Spleen (tissue), 11 donors: ENCODE data around the gene TIAM1. TPM values are rescaled to one million over a fixed set of nuclear protein-coding genes. Genes with fewer than 3 reads are reported as not detected.

Experiments
- DNase-seq: peaks from one replicate; pipeline ENCODE4 v3.0.0-alpha.2; 2020
- H3K27ac ChIP-seq, 8 donors: fragments of 200-600 bp; sonication (generic) in 7 of 8; 1 replicate in 4 of 8; 2 replicates in 4 of 8; pipeline versions ENCODE4 v1.5.0 to v1.8.0; 2016 to 2021; ENCODE audit warnings: inconsistent platforms in 4 of 8, mild to moderate bottlenecking in 4 of 8, moderate library complexity in 1 of 8
- H3K27me3 ChIP-seq, 7 donors: fragments of 200-600 bp; sonication (generic) in 6 of 7; replicated peaks in 1 of 7; 1 replicate in 4 of 7; 2 replicates in 3 of 7; pipeline versions ENCODE4 v1.5.0 to v1.8.0; 2016 to 2021; ENCODE audit warnings: inconsistent platforms in 3 of 7, mild to moderate bottlenecking in 1 of 7
- H3K36me3 ChIP-seq, 6 donors: fragments of 200-600 bp; sonication (generic) in 5 of 6; 1 replicate in 4 of 6; 2 replicates in 2 of 6; pipeline versions ENCODE4 v1.5.0 to v1.8.0; 2016 to 2021; ENCODE audit warnings: inconsistent platforms in 2 of 6
- H3K4me1 ChIP-seq, 6 donors: fragments of 200-600 bp; sonication (generic) in 5 of 6; 1 replicate in 3 of 6; 2 replicates in 3 of 6; pipeline versions ENCODE4 v1.5.0 to v1.8.0; 2016 to 2021; ENCODE audit warnings: inconsistent platforms in 3 of 6
- H3K4me3 ChIP-seq, 8 donors: fragments of 200-600 bp; sonication (generic) in 7 of 8; 1 replicate in 4 of 8; 2 replicates in 4 of 8; pipeline versions ENCODE4 v1.5.0 to v1.8.0; 2016 to 2021; ENCODE audit warnings: inconsistent platforms in 4 of 8, mild to moderate bottlenecking in 4 of 8, moderate library complexity in 2 of 8
- H3K9me3 ChIP-seq, 8 donors: fragments of 200-600 bp; sonication (generic) in 7 of 8; 1 replicate in 4 of 8; 2 replicates in 4 of 8; pipeline versions ENCODE4 v1.5.0 to v1.8.0; 2016 to 2021; ENCODE audit warnings: inconsistent platforms in 4 of 8
- POLR2A ChIP-seq, 3 donors: fragments of 450-650 bp; IDR thresholded peaks; one replicate each; pipeline ENCODE4 v1.5.1; 2017; ENCODE audit warnings: antibody characterized with exemption in 3 of 3, mild to moderate bottlenecking in 1 of 3
- POLR2AphosphoS5 ChIP-seq, 3 donors: sonication (generic); formaldehyde crosslinking; IDR thresholded peaks; one replicate each; pipeline ENCODE4 v1.5.1; 2017; ENCODE audit warnings: antibody characterized with exemption in 3 of 3
- WGBS, 5 donors: extraction: QIAGEN DNeasy Blood & Tissue Kit in 3 of 5; methylation state at CpG; one replicate each; pipeline versions ENCODE4 v1.1.5 to v1.1.7; 2013 to 2018; 5-methylcytosine and 5-hydroxymethylcytosine counted together
- intact Hi-C: fragments of 100-400 bp; cut with DNase I; formaldehyde crosslinking; loops from one replicate; pipeline ENCODE4 v1.15.0; 2023; ENCODE audit warnings: low total_unique reads
- polyA plus RNA-seq, 3 donors: library from polyadenylated mRNA; stranded (reverse); fragments of 200-250 nt; gene quantifications; one replicate each; pipeline ENCODE4 v1.2.1, GENCODE V29; 2013
- total RNA-seq, 7 donors: library from RNA; depleted of rRNA in 3 of 7; stranded (reverse); fragments of >200 nt in 3 of 7; fragmentation: NEBNext Ultra II Directional in 4 of 7; extraction: Animal tissue kit (Norgen Biotek cat#: 25700) in 4 of 7; gene quantifications; one replicate each; pipeline versions ENCODE4 v1.1.0 to v1.2.1, GENCODE V29; 2016 to 2021
- TF ChIP-seq, protein P1 (sequence below), 11 experiments: fragments of 200-600 bp in 7 of 11; fragments of 450-650 bp in 4 of 11; sonication (generic) in 4 of 11; IDR thresholded peaks in 8 of 11; conservative IDR thresholded peaks in 3 of 11; 1 replicate in 7 of 11; 2 replicates in 4 of 11; pipeline versions ENCODE4 v1.4.0 to v1.8.0; 2016 to 2021; ENCODE audit warnings: antibody characterized with exemption in 11 of 11, inconsistent platforms in 4 of 11, mild to moderate bottlenecking in 1 of 11
- donor health status: healthy with polysubstance abuse.
- donor health status: DM: no; HTN: no; CAD: no; lungs with moderate emphysema.
- donor health status: DM: no; HTN: no; CAD: no.
- donor health status: Bipolar disorder and iron deficiency.
- donor health status: healthy.
- donor health status: DM: no; HTN: no; CAD: no.
- donor health status: DM: yes; HTN: yes; CAD: no.

Gene TIAM1
- total and polyA plus RNA-seq, 10 donors = 1.9 to 35.0 (median 18.4) TPM

DNA sequence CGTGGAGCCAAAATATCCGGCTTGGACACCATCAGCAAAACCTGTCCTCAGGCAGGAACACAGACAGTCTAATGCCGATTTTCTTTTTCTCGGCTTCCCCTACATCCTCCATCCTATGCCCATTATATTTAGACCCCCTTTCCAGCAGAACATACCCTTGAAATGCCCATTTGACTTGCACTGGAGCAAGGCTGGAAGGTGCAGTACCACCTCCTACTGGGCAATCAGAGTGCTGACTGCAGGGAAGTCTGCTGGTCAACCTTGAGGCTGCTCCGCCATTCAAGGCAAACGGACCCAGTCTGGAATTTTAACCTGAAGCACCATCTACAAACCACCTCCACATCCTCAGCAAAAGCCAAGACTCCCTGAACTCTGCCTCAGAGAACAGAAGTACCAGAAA is 79.5 kb downstream of the TIAM1 start:
- H3K27ac ChIP-seq = no peak overlapping the region
- TF ChIP-seq, protein P1, sequence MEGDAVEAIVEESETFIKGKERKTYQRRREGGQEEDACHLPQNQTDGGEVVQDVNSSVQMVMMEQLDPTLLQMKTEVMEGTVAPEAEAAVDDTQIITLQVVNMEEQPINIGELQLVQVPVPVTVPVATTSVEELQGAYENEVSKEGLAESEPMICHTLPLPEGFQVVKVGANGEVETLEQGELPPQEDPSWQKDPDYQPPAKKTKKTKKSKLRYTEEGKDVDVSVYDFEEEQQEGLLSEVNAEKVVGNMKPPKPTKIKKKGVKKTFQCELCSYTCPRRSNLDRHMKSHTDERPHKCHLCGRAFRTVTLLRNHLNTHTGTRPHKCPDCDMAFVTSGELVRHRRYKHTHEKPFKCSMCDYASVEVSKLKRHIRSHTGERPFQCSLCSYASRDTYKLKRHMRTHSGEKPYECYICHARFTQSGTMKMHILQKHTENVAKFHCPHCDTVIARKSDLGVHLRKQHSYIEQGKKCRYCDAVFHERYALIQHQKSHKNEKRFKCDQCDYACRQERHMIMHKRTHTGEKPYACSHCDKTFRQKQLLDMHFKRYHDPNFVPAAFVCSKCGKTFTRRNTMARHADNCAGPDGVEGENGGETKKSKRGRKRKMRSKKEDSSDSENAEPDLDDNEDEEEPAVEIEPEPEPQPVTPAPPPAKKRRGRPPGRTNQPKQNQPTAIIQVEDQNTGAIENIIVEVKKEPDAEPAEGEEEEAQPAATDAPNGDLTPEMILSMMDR (IDR thresholded peaks at IDR 0.05 in 8 of 11, conservative IDR thresholded peaks at IDR 0.05 in 3 of 11) = no peak
- no peak for TF ChIP-seq POLR2AphosphoS5 (IDR thresholded peaks at IDR 0.05)
- TF ChIP-seq POLR2A (IDR thresholded peaks at IDR 0.05) = no peak
- H3K9me3 ChIP-seq = no peaks in the 10 kb centered on the region
- H3K36me3 ChIP-seq = no peaks in the 10 kb centered on the region
- peaks cover 0 to 16% (median 0%) of the 10 kb centered on the region in 7 donors for H3K27me3 ChIP-seq
- no peaks in the 10 kb centered on the region for H3K4me1 ChIP-seq
- intact Hi-C loops = no loop called here
- H3K4me3 ChIP-seq = no peak overlapping the region
- 88 to 96% (median 91%) methylated on average over 6 of the region's 6 CpGs for WGBS, 5 donors
- DNase-seq = no peak

DNA sequence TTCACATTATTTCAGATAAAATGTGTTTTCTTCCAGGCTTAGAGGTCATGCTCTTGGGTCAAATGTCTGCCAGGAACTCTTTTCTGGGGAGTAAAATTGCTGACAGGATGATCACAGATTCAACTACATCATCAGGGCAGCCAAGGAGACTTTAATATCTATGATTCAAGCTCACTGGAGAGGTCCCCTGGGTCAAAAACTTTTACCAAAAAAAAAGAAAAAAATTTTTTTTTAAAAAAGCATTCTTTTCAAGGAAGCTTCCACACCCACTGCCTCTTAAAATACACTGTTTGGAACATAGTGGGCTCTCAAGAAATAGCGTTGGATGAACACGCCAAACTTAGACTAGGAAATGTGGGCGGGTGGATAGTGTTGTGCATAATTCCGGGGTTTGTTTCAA is 81.3 kb downstream of the TIAM1 start:
- 71 to 82% (median 74%) methylated on average over 4 of the region's 4 CpGs for WGBS, 5 donors
- H3K27me3 ChIP-seq = peaks cover 0 to 16% (median 0%) of the 10 kb centered on the region in 7 donors
- no peaks in the 10 kb centered on the region for H3K9me3 ChIP-seq
- TF ChIP-seq POLR2AphosphoS5 (IDR thresholded peaks at IDR 0.05) = no peak
- no peak for TF ChIP-seq POLR2A (IDR thresholded peaks at IDR 0.05)
- TF ChIP-seq, protein P1 (IDR thresholded peaks at IDR 0.05 in 8 of 11, conservative IDR thresholded peaks at IDR 0.05 in 3 of 11) = no peak
- intact Hi-C loops = no loop called here
- no peaks in the 10 kb centered on the region for H3K4me1 ChIP-seq
- no peak for DNase-seq
- no peak overlapping the region for H3K4me3 ChIP-seq
- H3K36me3 ChIP-seq = no peaks in the 10 kb centered on the region
- no peak overlapping the region for H3K27ac ChIP-seq

DNA sequence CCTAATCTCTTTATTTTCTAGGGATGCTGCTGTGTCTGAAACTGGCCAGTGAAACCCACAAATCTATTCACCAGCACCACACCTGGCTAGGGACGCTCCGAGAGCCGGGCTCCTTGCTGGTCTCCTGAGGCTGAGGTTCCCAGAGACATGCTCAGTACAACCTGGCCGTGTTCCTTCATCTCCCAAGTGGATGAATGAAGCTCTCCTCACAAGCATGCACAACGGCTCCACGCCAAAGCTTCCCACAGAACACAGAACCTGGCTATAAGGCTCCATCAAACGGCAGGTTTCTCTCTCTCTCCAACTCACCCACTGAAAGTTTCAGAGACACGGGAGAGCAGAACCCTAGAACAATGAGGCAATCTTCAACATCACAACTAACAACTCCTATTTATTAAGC is 82.3 kb downstream of the TIAM1 start:
- intact Hi-C loops = no loop called here
- H3K4me3 ChIP-seq = no peak overlapping the region
- TF ChIP-seq, protein P1 (IDR thresholded peaks at IDR 0.05 in 8 of 11, conservative IDR thresholded peaks at IDR 0.05 in 3 of 11) = no peak
- TF ChIP-seq POLR2AphosphoS5 (IDR thresholded peaks at IDR 0.05) = no peak
- no peak for TF ChIP-seq POLR2A (IDR thresholded peaks at IDR 0.05)
- H3K27ac ChIP-seq = no peak overlapping the region
- DNase-seq = no peak
- WGBS, 5 donors = 92 to 96% (median 94%) methylated on average over 8 of the region's 8 CpGs
- H3K4me1 ChIP-seq = no peaks in the 10 kb centered on the region
- H3K27me3 ChIP-seq = peaks cover 0 to 15% (median 0%) of the 10 kb centered on the region in 7 donors
- no peaks in the 10 kb centered on the region for H3K9me3 ChIP-seq
- no peaks in the 10 kb centered on the region for H3K36me3 ChIP-seq

GRCh38 chr21:31260790-31261189 is 83.3 kb downstream of the TIAM1 start:
- Histone ChIP-seq H3K27ac (no peak overlapping the region), H3K4me1 (no peaks in the 10 kb centered on the region), H3K27me3 (peaks cover 0 to 5% (median 0%) of the 10 kb centered on the region in 7 donors), H3K4me3 (no peak overlapping the region), H3K9me3 (no peaks in the 10 kb centered on the region), H3K36me3 (no peaks in the 10 kb centered on the region)
- 49 to 70% (median 66%) methylated on average over 4 of the region's 4 CpGs for WGBS, 5 donors
- DNase-seq = no peak
- intact Hi-C loops = no loop called here
- TF ChIP-seq POLR2AphosphoS5 (IDR thresholded peaks at IDR 0.05) = no peak

- no peak for TF ChIP-seq POLR2AphosphoS5 (IDR thresholded peaks at IDR 0.05)
- no peak for TF ChIP-seq POLR2A (IDR thresholded peaks at IDR 0.05)
- TF ChIP-seq, protein P1 (IDR thresholded peaks at IDR 0.05 in 8 of 11, conservative IDR thresholded peaks at IDR 0.05 in 3 of 11) = no peak
- no peak for DNase-seq
- H3K4me3 ChIP-seq = no peak overlapping the region
- H3K27me3 ChIP-seq = no peaks in the 10 kb centered on the region
- H3K36me3 ChIP-seq = no peaks in the 10 kb centered on the region
- no peak overlapping the region for H3K27ac ChIP-seq
- no peaks in the 10 kb centered on the region for H3K4me1 ChIP-seq
- WGBS, 5 donors = 83 to 94% (median 90%) methylated on average over 4 of the region's 4 CpGs
- H3K9me3 ChIP-seq = no peaks in the 10 kb centered on the region
- intact Hi-C loops = no loop called here
Measured at GRCh38 chr21:31258073-31258472, 86.0 kb downstream of the TIAM1 start.
